Mucosa of descending colon (tissue), 3 donors: Measurements from ENCODE around the gene STRIP2. TPM values are rescaled to one million over a fixed set of nuclear protein-coding genes. Genes with fewer than 3 reads are reported as not detected.

Source experiments
- ATAC-seq: fragments of 200-7000 bp; cut with Tn5 transposase; one replicate; pipeline ENCODE4 v1.9.1; 2020; ENCODE audit warnings: mild to moderate bottlenecking, moderate library complexity
- DNase-seq, 3 donors: peaks; one replicate each; pipeline ENCODE4 v3.0.0-alpha.2; 2020
- H3K36me3 ChIP-seq: fragments of 200-600 bp; one replicate; pipeline ENCODE4 v1.8.0; 2021; ENCODE audit warnings: low read depth, mild to moderate bottlenecking
- H3K4me1 ChIP-seq: fragments of 200-600 bp; one replicate; pipeline ENCODE4 v1.8.0; 2021; ENCODE audit warnings: low read depth, mild to moderate bottlenecking
- H3K4me3 ChIP-seq: fragments of 200-600 bp; one replicate; pipeline ENCODE4 v1.8.0; 2021; ENCODE audit warnings: mild to moderate bottlenecking
- H3K9me3 ChIP-seq: fragments of 200-600 bp; one replicate; pipeline ENCODE4 v1.8.0; 2021; ENCODE audit warnings: mild to moderate bottlenecking
- intact Hi-C, 2 donors: fragments of 100-400 bp; cut with DNase I in 1 of 2; cut with micrococcal nuclease in 1 of 2; formaldehyde crosslinking; loops; one replicate each; pipeline versions ENCODE4 v1.11.0 to v1.11.1; 2022; cut with DNase I, micrococcal nuclease
- total RNA-seq, 3 donors: library from RNA; stranded (reverse); fragmentation: NEBNext Ultra II Directional in 2 of 3; extraction: Animal tissue kit (Norgen Biotek cat#: 25700) in 2 of 3; gene quantifications; one replicate each; pipeline versions ENCODE4 v1.2.1 to v1.2.4, GENCODE V29; 2021 to 2023
- TF ChIP-seq, protein P1 (sequence below): fragments of 200-600 bp; IDR thresholded peaks from one replicate; pipeline ENCODE4 v1.8.0; 2022; ENCODE audit warnings: antibody characterized with exemption, mild to moderate bottlenecking
- donor health status: DM: no; HTN: no; CAD: no; lungs with moderate emphysema.
- donor health status: DM: no; HTN: no; CAD: no.
- donor health status: DM: no; HTN: yes; CAD: no.

STRIP2 gene
- total RNA-seq, 3 donors from 2014 or later, result 0.09 to 1.3 (median 1.3) TPM

DNA sequence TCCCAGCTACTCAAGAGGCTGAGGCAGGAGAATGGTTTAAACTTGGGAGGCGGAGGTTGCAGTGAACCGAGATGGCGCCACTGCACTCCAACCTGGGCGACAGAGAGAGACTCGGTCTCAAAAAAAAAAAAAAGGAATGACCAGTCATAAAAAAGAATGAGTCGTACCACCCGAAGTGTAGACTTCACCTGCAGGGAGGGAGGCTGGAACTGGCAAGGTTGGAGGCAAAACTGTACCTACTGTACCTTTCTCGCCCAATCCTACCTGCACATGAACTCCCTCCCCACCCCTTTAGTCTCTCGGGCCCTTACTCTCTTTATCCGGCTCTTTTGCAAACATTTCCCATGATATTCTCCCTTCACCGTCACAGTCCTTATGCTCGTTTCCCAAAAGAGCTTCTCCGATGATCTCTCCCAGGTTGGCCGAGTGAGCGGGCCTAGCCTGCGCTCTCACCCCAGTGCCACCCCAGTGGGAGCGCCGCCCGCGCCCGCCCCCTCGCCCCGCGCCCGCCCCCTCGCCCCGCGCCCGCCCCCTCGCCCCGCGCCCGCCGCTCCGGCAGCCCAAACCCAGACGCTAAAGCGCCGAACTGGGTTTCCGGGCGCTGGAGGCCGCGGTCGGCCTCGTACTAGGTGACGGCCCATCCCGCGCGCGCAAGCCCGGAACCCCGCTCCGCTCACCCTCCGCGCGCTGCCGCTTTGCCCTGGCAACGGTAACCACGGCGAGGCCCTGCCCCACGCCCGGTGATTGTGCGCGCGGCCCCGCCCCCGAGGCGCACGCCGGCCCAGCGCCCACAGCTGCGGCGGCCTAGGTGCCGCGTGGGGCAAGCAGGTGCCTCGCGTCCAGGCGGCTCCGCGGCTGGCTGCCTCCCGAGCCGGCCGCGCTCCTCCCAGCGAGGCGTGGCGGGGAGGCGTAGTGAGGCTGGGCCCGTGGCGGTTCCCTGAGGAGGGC is 67.8 kb downstream of the STRIP2 start, which contains the start of gene SMKR1:
TSS of gene SMKR1 (plus strand) at position 772 of the 948 bp plus-strand sequence. CDS start 294 bp downstream, outside the sequence.
- Histone ChIP-seq H3K4me1 (peaks cover 12% of the 10 kb centered on the region), H3K4me3 (no peak within 1 kb of the TSS), H3K9me3 (no peaks in the 10 kb centered on the region), H3K36me3 (no peaks in the 10 kb centered on the region)
- peak; percentile 77 to 93 (median 90) for DNase-seq
- ATAC-seq, result peak; percentile 97
- intact Hi-C loops, result no loop called here
- TF ChIP-seq, protein P1, sequence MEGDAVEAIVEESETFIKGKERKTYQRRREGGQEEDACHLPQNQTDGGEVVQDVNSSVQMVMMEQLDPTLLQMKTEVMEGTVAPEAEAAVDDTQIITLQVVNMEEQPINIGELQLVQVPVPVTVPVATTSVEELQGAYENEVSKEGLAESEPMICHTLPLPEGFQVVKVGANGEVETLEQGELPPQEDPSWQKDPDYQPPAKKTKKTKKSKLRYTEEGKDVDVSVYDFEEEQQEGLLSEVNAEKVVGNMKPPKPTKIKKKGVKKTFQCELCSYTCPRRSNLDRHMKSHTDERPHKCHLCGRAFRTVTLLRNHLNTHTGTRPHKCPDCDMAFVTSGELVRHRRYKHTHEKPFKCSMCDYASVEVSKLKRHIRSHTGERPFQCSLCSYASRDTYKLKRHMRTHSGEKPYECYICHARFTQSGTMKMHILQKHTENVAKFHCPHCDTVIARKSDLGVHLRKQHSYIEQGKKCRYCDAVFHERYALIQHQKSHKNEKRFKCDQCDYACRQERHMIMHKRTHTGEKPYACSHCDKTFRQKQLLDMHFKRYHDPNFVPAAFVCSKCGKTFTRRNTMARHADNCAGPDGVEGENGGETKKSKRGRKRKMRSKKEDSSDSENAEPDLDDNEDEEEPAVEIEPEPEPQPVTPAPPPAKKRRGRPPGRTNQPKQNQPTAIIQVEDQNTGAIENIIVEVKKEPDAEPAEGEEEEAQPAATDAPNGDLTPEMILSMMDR, result no peak

DNA sequence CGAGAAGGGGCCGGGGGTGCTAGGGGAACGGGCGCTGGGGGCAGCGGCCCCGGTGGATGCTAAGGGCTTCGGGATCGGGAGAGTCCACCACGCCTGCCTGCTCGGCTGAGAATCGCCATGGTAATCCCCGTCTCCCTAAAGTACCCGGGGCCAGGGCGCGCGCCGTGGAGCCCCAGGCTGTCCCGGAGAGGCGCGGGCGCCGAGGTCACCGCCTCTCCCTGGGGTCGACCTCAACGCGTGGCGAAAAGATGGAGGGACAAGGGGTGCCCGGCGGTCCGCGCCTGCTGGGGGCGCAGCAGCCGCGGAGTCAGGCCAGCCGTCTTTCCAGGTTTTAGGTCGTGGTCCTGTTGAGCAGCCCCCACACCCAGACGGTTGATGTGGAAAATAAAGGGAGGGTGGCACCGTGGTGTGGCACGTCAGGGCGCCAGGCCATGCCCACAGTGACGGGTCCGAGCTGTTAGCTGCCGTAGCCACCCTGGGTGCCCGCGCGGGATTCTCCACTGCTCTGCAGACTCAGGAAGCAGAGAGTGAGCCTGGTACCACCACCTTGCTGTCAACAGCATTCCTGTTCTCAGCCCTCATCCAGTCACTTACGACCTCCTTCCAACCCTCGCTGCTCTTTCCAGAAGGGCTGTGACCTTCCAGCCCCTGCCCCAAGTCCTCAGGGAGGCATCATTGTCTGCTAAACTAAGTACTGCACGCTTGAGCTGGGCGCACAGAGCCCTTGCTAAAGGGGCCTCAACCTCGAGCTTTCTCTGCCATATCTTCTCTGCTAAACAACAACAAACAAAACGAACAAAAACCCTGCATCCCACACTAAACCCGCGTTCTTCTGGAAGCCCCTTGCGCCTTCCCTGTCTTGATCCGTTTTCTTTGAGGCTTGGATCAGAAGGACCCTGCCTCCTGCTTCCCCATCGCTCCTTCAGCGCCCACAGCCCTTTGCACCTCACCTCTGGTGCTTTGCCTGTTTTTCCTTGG is 68.8 kb downstream of the STRIP2 start:
- Histone ChIP-seq H3K4me3 (no peak overlapping the region), H3K36me3 (no peaks in the 10 kb centered on the region), H3K9me3 (no peaks in the 10 kb centered on the region), H3K4me1 (peaks cover 12% of the 10 kb centered on the region)
- ATAC-seq, result peak; percentile 26
- intact Hi-C loops, result no loop called here
- peak in 1 of 3 donors; percentile 27 for DNase-seq
- TF ChIP-seq, protein P1, result no peak

- Histone ChIP-seq H3K4me3 (no peak overlapping the region), H3K9me3 (no peaks in the 10 kb centered on the region), H3K36me3 (no peaks in the 10 kb centered on the region), H3K4me1 (peaks cover 12% of the 10 kb centered on the region)
- TF ChIP-seq, protein P1, result no peak
- no peak for DNase-seq
- ATAC-seq, result no peak
- intact Hi-C loops, result no loop called here
These were observed 69.5 kb downstream of the STRIP2 start for GRCh38 chr7:129503725-129504124.

GRCh38 chr7:129512192-129512591 is 78.0 kb downstream of the STRIP2 start:
- Histone ChIP-seq H3K4me3 (no peak overlapping the region), H3K4me1 (no peaks in the 10 kb centered on the region), H3K9me3 (no peaks in the 10 kb centered on the region), H3K36me3 (no peaks in the 10 kb centered on the region)
- ATAC-seq (no peak), DNase-seq (no peak)
- intact Hi-C loops, result no loop called here
- TF ChIP-seq, protein P1, result no peak

DNA sequence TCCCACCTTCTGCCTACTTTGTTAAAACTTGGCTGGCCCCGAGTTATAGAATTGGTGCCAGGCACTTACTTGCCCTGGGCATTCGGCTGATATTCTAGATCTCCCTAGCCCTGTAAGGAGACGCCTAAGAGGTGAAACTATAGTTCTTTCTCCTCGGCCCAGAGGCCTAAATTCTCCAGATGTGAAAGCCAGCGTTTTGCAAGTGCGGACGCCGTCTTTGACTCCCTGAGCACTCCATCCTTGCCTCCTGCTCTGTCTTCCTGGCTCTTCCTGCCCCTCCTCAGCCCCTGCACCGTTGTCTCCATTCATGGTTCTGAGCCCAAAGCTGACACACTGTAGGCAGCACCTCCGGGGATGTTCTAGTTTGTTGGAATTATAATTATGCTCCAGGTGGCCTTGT is 79.3 kb downstream of the STRIP2 start:
- intact Hi-C loops, result no loop called here
- DNase-seq (no peak), ATAC-seq (no peak)
- no peak overlapping the region for H3K4me3 ChIP-seq
- no peaks in the 10 kb centered on the region for H3K36me3 ChIP-seq
- TF ChIP-seq, protein P1, result no peak
- no peaks in the 10 kb centered on the region for H3K9me3 ChIP-seq
- H3K4me1 ChIP-seq, result no peaks in the 10 kb centered on the region
